Fibroblast of pulmonary artery (primary cell): ENCODE data around the gene ATP6V0D1.
A peak's percentile ranks its signal among the peaks of the same experiment; 100 is the strongest.
"Not testable (repeated sequence)": the region's sequence is repeated elsewhere in the genome, so short reads cannot be mapped to it uniquely, and the experiment has no call there.

Experiments
- DNase-seq: peaks from one replicate; pipeline ENCODE4 v3.0.0-alpha.2; 2010; ENCODE audit warnings: low read depth
- H3K4me3 ChIP-seq: replicated peaks from 2 replicates; pipeline ENCODE4 v1.5.1; 2011; ENCODE audit warnings: low read depth, mild to moderate bottlenecking, control low read depth, low read length, moderate library complexity
- CTCF ChIP-seq: IDR thresholded peaks from 2 replicates; pipeline ENCODE4 v1.5.1; 2011; ENCODE audit warnings: mild to moderate bottlenecking, control low read depth, low read length, inconsistent platforms; ENCODE audit errors: missing control alignments

ATP6V0D1 gene

DNA sequence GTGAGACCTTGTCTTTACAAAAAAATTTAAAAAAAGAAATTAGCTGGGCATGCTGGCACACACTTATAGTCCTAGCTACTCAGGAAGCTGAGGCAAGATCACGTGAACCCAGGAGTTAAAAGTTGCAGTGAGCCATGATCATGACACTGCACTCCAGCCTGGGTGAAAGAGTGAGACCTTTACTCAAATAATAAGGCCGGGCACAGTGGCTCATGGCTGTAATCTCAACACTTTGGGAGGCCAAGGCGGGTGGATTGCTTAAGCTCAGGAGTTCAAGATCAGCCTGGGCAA is 36.1 kb upstream of the ATP6V0D1 start:
- H3K4me3 ChIP-seq, result no peak overlapping the region
- no peak for DNase-seq
- no peak for TF ChIP-seq CTCF

GRCh38 chr16:67516296-67517154 is 35.6 kb upstream of the ATP6V0D1 start:
- no peak for TF ChIP-seq CTCF
- DNase-seq, result peak; percentile 56
- H3K4me3 ChIP-seq, result no peak overlapping the region

GRCh38 chr16:67514382-67514828 is 33.4 kb upstream of the ATP6V0D1 start:
- peak; percentile 93 for DNase-seq
- TF ChIP-seq CTCF, result peak; percentile 73
- no peak overlapping the region for H3K4me3 ChIP-seq

DNA sequence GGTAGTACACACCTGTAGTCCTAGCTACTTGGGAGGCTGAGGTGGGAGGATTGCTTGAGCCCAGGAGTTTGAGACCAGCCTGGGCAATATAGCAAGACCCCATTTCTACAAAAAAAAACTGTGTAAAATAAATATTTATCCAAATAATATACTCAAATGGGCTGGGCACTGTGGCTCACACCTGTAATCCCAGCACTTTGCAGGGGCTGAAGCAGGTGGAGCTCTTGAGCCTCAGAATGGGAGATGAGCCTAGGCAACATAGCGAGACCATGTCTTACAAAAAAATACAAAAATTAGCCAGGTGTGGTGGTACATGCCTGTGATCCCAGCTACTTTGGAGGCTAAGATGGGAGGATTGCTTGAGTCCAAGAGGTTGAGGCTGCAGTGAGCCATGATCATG is 32.9 kb upstream of the ATP6V0D1 start:
- H3K4me3 ChIP-seq, DNase-seq: not testable (repeated sequence)

DNA sequence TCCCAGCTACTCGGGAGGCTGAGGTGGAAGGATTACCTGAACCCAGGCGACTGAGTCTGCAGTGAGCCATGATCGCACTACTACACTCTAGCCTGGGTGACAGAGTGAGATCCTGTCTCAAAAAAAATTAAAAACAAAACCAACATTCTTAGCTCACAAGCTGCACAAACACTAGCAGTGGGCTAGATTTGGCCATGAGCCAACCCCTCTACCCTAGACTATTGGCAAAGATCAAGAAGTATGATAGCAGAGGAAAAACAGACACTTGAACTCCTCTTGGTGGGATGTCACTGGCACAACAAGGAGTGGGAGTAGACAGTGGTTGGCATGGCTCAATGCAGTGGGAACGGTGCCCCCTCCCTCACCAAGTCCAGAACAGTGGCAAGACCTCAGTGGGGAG is 28.1 kb upstream of the ATP6V0D1 start:
- H3K4me3 ChIP-seq, result no peak overlapping the region
- no peak for DNase-seq
- no peak for TF ChIP-seq CTCF

DNA sequence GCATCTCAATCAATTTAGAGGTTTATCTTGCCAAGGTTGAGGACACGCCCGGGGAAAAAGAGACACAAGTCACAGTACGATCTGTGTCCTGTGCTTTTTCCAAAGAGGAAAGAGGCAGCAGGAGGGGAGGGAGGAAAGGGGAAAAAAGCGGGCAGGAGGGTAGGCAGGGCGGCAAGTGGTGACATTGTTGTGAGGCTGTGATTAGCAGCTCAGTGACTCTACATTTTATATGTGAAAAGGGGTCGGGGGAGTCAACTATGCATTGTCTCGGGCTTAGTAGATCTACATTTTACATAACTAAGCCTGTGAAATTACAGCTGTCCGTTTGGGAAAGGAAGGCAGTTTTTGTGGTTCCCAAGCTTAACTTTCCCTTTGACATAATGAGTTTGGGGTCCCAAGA is 25.5 kb upstream of the ATP6V0D1 start:
- no peak for DNase-seq
- H3K4me3 ChIP-seq, result no peak overlapping the region
- no peak for TF ChIP-seq CTCF

DNA sequence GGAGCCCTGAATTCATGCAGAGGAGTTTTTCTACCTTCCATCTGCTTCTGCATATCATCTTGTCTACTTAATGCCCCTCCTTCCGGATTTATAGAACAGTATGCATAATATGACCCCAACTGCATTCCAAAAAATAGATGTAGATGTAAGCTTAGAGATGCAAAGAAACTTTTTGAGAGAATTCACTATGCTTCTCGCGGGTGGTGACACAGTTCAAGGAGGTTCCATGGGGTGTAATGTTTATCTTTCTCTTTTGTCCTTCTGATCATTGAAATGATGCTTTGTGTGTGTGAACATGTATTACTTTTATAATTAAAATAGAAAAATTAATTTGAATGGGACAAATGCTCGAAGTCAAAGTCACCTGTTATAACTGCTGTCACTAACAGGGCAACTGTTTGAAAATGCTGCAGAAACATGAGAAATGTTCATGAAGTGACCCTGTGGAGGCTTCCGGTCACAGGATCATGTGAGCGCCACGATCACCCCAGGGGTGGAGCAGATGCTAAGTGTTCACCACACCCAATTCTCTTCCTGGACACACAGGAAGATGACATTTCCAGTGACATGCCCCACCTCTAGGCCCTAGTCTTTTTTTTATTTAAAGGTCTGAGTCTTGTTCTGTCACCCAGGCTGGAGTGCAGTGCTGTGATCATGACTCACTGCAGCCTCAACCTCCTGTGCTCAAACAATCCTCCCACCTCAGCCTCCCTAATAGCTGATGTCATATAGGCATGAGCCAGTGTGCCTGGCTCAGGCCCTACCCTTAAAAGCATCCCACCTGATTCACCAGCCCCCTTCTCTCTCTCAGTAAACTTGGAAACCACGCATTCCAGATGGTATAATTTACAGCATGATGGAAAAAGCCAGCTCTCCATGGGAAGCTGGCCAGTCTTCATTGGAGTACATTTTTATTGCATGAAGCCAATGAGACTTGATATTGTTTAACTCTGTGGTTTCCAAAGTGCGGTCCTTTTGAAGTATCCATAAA is 23.4 kb upstream of the ATP6V0D1 start:
- TF ChIP-seq CTCF, result no peak
- H3K4me3 ChIP-seq, result no peak overlapping the region
- DNase-seq, result no peak
